ENCODE results near the gene GRHL3.

Gene GRHL3

GRCh38 chr1:24318615-24319311 lies 394 bp upstream of the GRHL3 start:
- Histone ChIP-seq H3K4me3 (ENCODE audit: low read depth, low read length) (peak overlapping the region; percentile 77), H3K27me3 (ENCODE audit: control insufficient read depth, insufficient read depth, low read length) (peaks cover 41% of the 10 kb centered on the region), H3K9ac (ENCODE audit: low read depth, low read length) (no peak overlapping the region), H3K4me1 (ENCODE audit: control insufficient read depth, insufficient read depth, low read length) (peaks cover 39% of the 10 kb centered on the region), H3K27ac (ENCODE audit: low read depth, low read length) (no peak overlapping the region), H3K36me3 (ENCODE audit: control insufficient read depth, insufficient read depth, low read length) (no peaks in the 10 kb centered on the region), H3K9me3 (ENCODE audit: control insufficient read depth, insufficient read depth, low read length) (no peaks in the 10 kb centered on the region)

GRCh38 chr1:24319962-24320361 lies 805 bp downstream of the GRHL3 start:
- H3K9me3 ChIP-seq (ENCODE audit: control insufficient read depth, insufficient read depth, low read length) = no peaks in the 10 kb centered on the region
- H3K36me3 ChIP-seq (ENCODE audit: control insufficient read depth, insufficient read depth, low read length) = no peaks in the 10 kb centered on the region
- H3K4me1 ChIP-seq (ENCODE audit: control insufficient read depth, insufficient read depth, low read length) = peaks cover 43% of the 10 kb centered on the region
- peak overlapping the region; percentile 77 for H3K4me3 ChIP-seq (ENCODE audit: low read depth, low read length)
- peak overlapping the region; percentile 30 for H3K27ac ChIP-seq (ENCODE audit: low read depth, low read length)
- peaks cover 42% of the 10 kb centered on the region for H3K27me3 ChIP-seq (ENCODE audit: control insufficient read depth, insufficient read depth, low read length)
- H3K9ac ChIP-seq (ENCODE audit: low read depth, low read length) = no peak overlapping the region

GRCh38 chr1:24321126-24321525 lies 2.0 kb downstream of the GRHL3 start:
- H3K27ac ChIP-seq (ENCODE audit: low read depth, low read length) = no peak overlapping the region
- H3K36me3 ChIP-seq (ENCODE audit: control insufficient read depth, insufficient read depth, low read length) = no peaks in the 10 kb centered on the region
- no peak overlapping the region for H3K9ac ChIP-seq (ENCODE audit: low read depth, low read length)
- H3K9me3 ChIP-seq (ENCODE audit: control insufficient read depth, insufficient read depth, low read length) = no peaks in the 10 kb centered on the region
- peaks cover 45% of the 10 kb centered on the region for H3K27me3 ChIP-seq (ENCODE audit: control insufficient read depth, insufficient read depth, low read length)
- peaks cover 43% of the 10 kb centered on the region for H3K4me1 ChIP-seq (ENCODE audit: control insufficient read depth, insufficient read depth, low read length)
- H3K4me3 ChIP-seq (ENCODE audit: low read depth, low read length) = peak overlapping the region; percentile 66

GRCh38 chr1:24321697-24322469 lies 2.7 kb downstream of the GRHL3 start:
- Histone ChIP-seq H3K4me1 (ENCODE audit: control insufficient read depth, insufficient read depth, low read length) (peaks cover 43% of the 10 kb centered on the region), H3K9ac (ENCODE audit: low read depth, low read length) (peak overlapping the region; percentile 26; the same call in 1 of the 2 replicates), H3K36me3 (ENCODE audit: control insufficient read depth, insufficient read depth, low read length) (no peaks in the 10 kb centered on the region), H3K4me3 (ENCODE audit: low read depth, low read length) (peak overlapping the region; percentile 66), H3K27ac (ENCODE audit: low read depth, low read length) (peak overlapping the region; percentile 33), H3K27me3 (ENCODE audit: control insufficient read depth, insufficient read depth, low read length) (peaks cover 45% of the 10 kb centered on the region), H3K9me3 (ENCODE audit: control insufficient read depth, insufficient read depth, low read length) (no peaks in the 10 kb centered on the region)

- Histone ChIP-seq H3K4me1 (ENCODE audit: control insufficient read depth, insufficient read depth, low read length) (peaks cover 43% of the 10 kb centered on the region), H3K27ac (ENCODE audit: low read depth, low read length) (peak overlapping the region; percentile 33), H3K9me3 (ENCODE audit: control insufficient read depth, insufficient read depth, low read length) (no peaks in the 10 kb centered on the region), H3K9ac (ENCODE audit: low read depth, low read length) (peak overlapping the region; percentile 26; the same call in 1 of the 2 replicates), H3K27me3 (ENCODE audit: control insufficient read depth, insufficient read depth, low read length) (peaks cover 45% of the 10 kb centered on the region), H3K36me3 (ENCODE audit: control insufficient read depth, insufficient read depth, low read length) (no peaks in the 10 kb centered on the region), H3K4me3 (ENCODE audit: low read depth, low read length) (peak overlapping the region; percentile 66)
Measured at GRCh38 chr1:24322470-24323177, 3.5 kb downstream of the GRHL3 start.

GRCh38 chr1:24323281-24323680 lies 4.1 kb downstream of the GRHL3 start:
- no peak overlapping the region for H3K27ac ChIP-seq (ENCODE audit: low read depth, low read length)
- peaks cover 42% of the 10 kb centered on the region for H3K4me1 ChIP-seq (ENCODE audit: control insufficient read depth, insufficient read depth, low read length)
- H3K36me3 ChIP-seq (ENCODE audit: control insufficient read depth, insufficient read depth, low read length) = no peaks in the 10 kb centered on the region
- H3K4me3 ChIP-seq (ENCODE audit: low read depth, low read length) = no peak overlapping the region
- no peak overlapping the region for H3K9ac ChIP-seq (ENCODE audit: low read depth, low read length)
- peaks cover 45% of the 10 kb centered on the region for H3K27me3 ChIP-seq (ENCODE audit: control insufficient read depth, insufficient read depth, low read length)
- H3K9me3 ChIP-seq (ENCODE audit: control insufficient read depth, insufficient read depth, low read length) = no peaks in the 10 kb centered on the region

- H3K9ac ChIP-seq (ENCODE audit: low read depth, low read length) = no peak overlapping the region
- H3K9me3 ChIP-seq (ENCODE audit: control insufficient read depth, insufficient read depth, low read length) = no peaks in the 10 kb centered on the region
- H3K27me3 ChIP-seq (ENCODE audit: control insufficient read depth, insufficient read depth, low read length) = peaks cover 39% of the 10 kb centered on the region
- H3K36me3 ChIP-seq (ENCODE audit: control insufficient read depth, insufficient read depth, low read length) = no peaks in the 10 kb centered on the region
- no peak overlapping the region for H3K27ac ChIP-seq (ENCODE audit: low read depth, low read length)
- no peak overlapping the region for H3K4me3 ChIP-seq (ENCODE audit: low read depth, low read length)
- peaks cover 36% of the 10 kb centered on the region for H3K4me1 ChIP-seq (ENCODE audit: control insufficient read depth, insufficient read depth, low read length)
Measured at GRCh38 chr1:24324903-24325302, 5.7 kb downstream of the GRHL3 start.

GRCh38 chr1:24325587-24326449 lies 6.7 kb downstream of the GRHL3 start:
- H3K4me3 ChIP-seq (ENCODE audit: low read depth, low read length) = no peak overlapping the region
- no peaks in the 10 kb centered on the region for H3K36me3 ChIP-seq (ENCODE audit: control insufficient read depth, insufficient read depth, low read length)
- H3K4me1 ChIP-seq (ENCODE audit: control insufficient read depth, insufficient read depth, low read length) = peaks cover 39% of the 10 kb centered on the region
- H3K27me3 ChIP-seq (ENCODE audit: control insufficient read depth, insufficient read depth, low read length) = peaks cover 29% of the 10 kb centered on the region
- no peak overlapping the region for H3K9ac ChIP-seq (ENCODE audit: low read depth, low read length)
- H3K27ac ChIP-seq (ENCODE audit: low read depth, low read length) = no peak overlapping the region
- H3K9me3 ChIP-seq (ENCODE audit: control insufficient read depth, insufficient read depth, low read length) = no peaks in the 10 kb centered on the region

GRCh38 chr1:24327486-24327885 lies 8.3 kb downstream of the GRHL3 start:
- Histone ChIP-seq H3K36me3 (ENCODE audit: control insufficient read depth, insufficient read depth, low read length) (no peaks in the 10 kb centered on the region), H3K27ac (ENCODE audit: low read depth, low read length) (no peak overlapping the region), H3K27me3 (ENCODE audit: control insufficient read depth, insufficient read depth, low read length) (peaks cover 17% of the 10 kb centered on the region), H3K4me3 (ENCODE audit: low read depth, low read length) (no peak overlapping the region), H3K4me1 (ENCODE audit: control insufficient read depth, insufficient read depth, low read length) (peaks cover 30% of the 10 kb centered on the region), H3K9ac (ENCODE audit: low read depth, low read length) (no peak overlapping the region), H3K9me3 (ENCODE audit: control insufficient read depth, insufficient read depth, low read length) (no peaks in the 10 kb centered on the region)

- Histone ChIP-seq H3K4me3 (ENCODE audit: low read depth, low read length) (no peak overlapping the region), H3K27me3 (ENCODE audit: control insufficient read depth, insufficient read depth, low read length) (peaks cover 13% of the 10 kb centered on the region), H3K9me3 (ENCODE audit: control insufficient read depth, insufficient read depth, low read length) (no peaks in the 10 kb centered on the region)
Measured at GRCh38 chr1:24327891-24328290, 8.7 kb downstream of the GRHL3 start.

More at GRCh38 chr1:24327891-24328290, 8.7 kb downstream of the GRHL3 start:
- peaks cover 26% of the 10 kb centered on the region for H3K4me1 ChIP-seq (ENCODE audit: control insufficient read depth, insufficient read depth, low read length)
- H3K27ac ChIP-seq (ENCODE audit: low read depth, low read length) = no peak overlapping the region
- no peaks in the 10 kb centered on the region for H3K36me3 ChIP-seq (ENCODE audit: control insufficient read depth, insufficient read depth, low read length)
- no peak overlapping the region for H3K9ac ChIP-seq (ENCODE audit: low read depth, low read length)

Data from HUES48 (cell line).